ENCODE results near the gene SEC14L5. TPM values are rescaled to one million over a fixed set of nuclear protein-coding genes. Genes with fewer than 3 reads are reported as not detected.
"Not testable (repeated sequence)": the region's sequence is repeated elsewhere in the genome, so short reads cannot be mapped to it uniquely, and the experiment has no call there.

The SEC14L5 gene
- total RNA-seq, 1 experiment from 2014 or later: 1.8 TPM

- CTCF ChIA-PET: interaction anchor here (0.6 kb wide), 1 partner anchor 137 kb away, joined by 3 read pairs; the partner anchor contains the start of gene EEF2KMT
- DNase-seq: no peak
- Histone ChIP-seq H3K9me3 (ENCODE audit: insufficient read depth, low read depth) (no peaks in the 10 kb centered on the region), H2AFZ (no peak overlapping the region), H3F3A (ENCODE audit: insufficient read depth, low read depth) (no peaks in the 10 kb centered on the region), H3K36me3 (ENCODE audit: low read depth) (no peaks in the 10 kb centered on the region), H3K27ac (no peak overlapping the region), H3K4me3 (no peak overlapping the region), H3K4me1 (replicated peaks; ENCODE audit: insufficient read depth) (peaks cover 10% of the 10 kb centered on the region), H3K4me2 (no peak overlapping the region), H3K27me3 (ENCODE audit: insufficient read depth, low read depth) (peaks cover 28% of the 10 kb centered on the region), H3K79me2 (ENCODE audit: low read depth) (no peaks in the 10 kb centered on the region), H4K20me1 (ENCODE audit: insufficient read depth) (no peaks in the 10 kb centered on the region), H3K9me2 (ENCODE audit: insufficient read depth) (no peaks in the 10 kb centered on the region)
- POLR2A ChIA-PET (ENCODE audit: unreplicated experiment): no interaction called here
- no TSS peak for BruUV-seq (replicated peaks)
- intact Hi-C loops (cut with micrococcal nuclease; ENCODE audit: unreplicated experiment): no loop called here
- TF ChIP-seq CTCF (conservative IDR thresholded peaks at IDR 0.05) (no peak), EZH2 (IDR thresholded peaks at IDR 0.05; ENCODE audit: low read depth) (no peak)
These were observed 2.4 kb downstream of the SEC14L5 start for GRCh38 chr16:4960579-4960978.

GRCh38 chr16:4962716-4963115 lies 4.6 kb downstream of the SEC14L5 start:
- Histone ChIP-seq H3K27ac (no peak overlapping the region), H3K79me2 (ENCODE audit: low read depth) (no peaks in the 10 kb centered on the region), H3K4me1 (replicated peaks; ENCODE audit: insufficient read depth) (no peaks in the 10 kb centered on the region), H3K36me3 (ENCODE audit: low read depth) (no peaks in the 10 kb centered on the region), H4K20me1 (ENCODE audit: insufficient read depth) (no peaks in the 10 kb centered on the region), H3K4me3 (no peak overlapping the region), H3K4me2 (no peak overlapping the region), H3K27me3 (ENCODE audit: insufficient read depth, low read depth) (peaks cover 28% of the 10 kb centered on the region), H3K9me2 (ENCODE audit: insufficient read depth) (no peaks in the 10 kb centered on the region), H2AFZ (no peak overlapping the region), H3K9me3 (ENCODE audit: insufficient read depth, low read depth) (no peaks in the 10 kb centered on the region), H3F3A (ENCODE audit: insufficient read depth, low read depth) (no peaks in the 10 kb centered on the region)
- intact Hi-C loops (cut with micrococcal nuclease; ENCODE audit: unreplicated experiment): no loop called here
- BruUV-seq (replicated peaks): no TSS peak
- ChIA-PET CTCF (interaction anchor here (0.5 kb wide), 1 partner anchor 123 kb away, joined by 15 read pairs; no protein-coding TSS in a partner anchor), POLR2A (ENCODE audit: unreplicated experiment) (interaction anchor here (0.6 kb wide), 1 partner anchor 160 kb away, joined by 3 read pairs; no protein-coding TSS in a partner anchor)
- TF ChIP-seq CTCF (conservative IDR thresholded peaks at IDR 0.05) (no peak), EZH2 (IDR thresholded peaks at IDR 0.05; ENCODE audit: low read depth) (no peak)
- DNase-seq: no peak

GRCh38 chr16:4963527-4963926 lies 5.4 kb downstream of the SEC14L5 start:
- BruUV-seq (replicated peaks); intact Hi-C loops (cut with micrococcal nuclease; ENCODE audit: unreplicated experiment); CTCF ChIA-PET; H3K36me3 ChIP-seq (ENCODE audit: low read depth); H3K9me2 ChIP-seq (ENCODE audit: insufficient read depth); H4K20me1 ChIP-seq (ENCODE audit: insufficient read depth); H2AFZ ChIP-seq; H3K79me2 ChIP-seq (ENCODE audit: low read depth); DNase-seq; H3K9me3 ChIP-seq (ENCODE audit: insufficient read depth, low read depth); H3K4me1 ChIP-seq (replicated peaks; ENCODE audit: insufficient read depth); H3K27ac ChIP-seq; POLR2A ChIA-PET (ENCODE audit: unreplicated experiment); H3K4me2 ChIP-seq; H3K4me3 ChIP-seq; H3F3A ChIP-seq (ENCODE audit: insufficient read depth, low read depth): not testable (repeated sequence)
- H3K27me3 ChIP-seq (ENCODE audit: insufficient read depth, low read depth): peaks cover 27% of the 10 kb centered on the region
